Sigmoid colon (tissue), 7 donors: Measurements from ENCODE around the gene NRG2. TPM values are rescaled to one million over a fixed set of nuclear protein-coding genes. Genes with fewer than 3 reads are reported as not detected.

Experiments
- DNase-seq: peaks from one replicate; pipeline ENCODE4 v3.0.0-alpha.2; 2019
- H3K27ac ChIP-seq, 4 donors: fragments of 200-600 bp; sonication (generic); one replicate each; pipeline ENCODE4 v1.5.1; 2016 to 2019; ENCODE audit warnings: mild to moderate bottlenecking in 1 of 4
- H3K27me3 ChIP-seq, 3 donors: fragments of 200-600 bp; sonication (generic); one replicate each; pipeline ENCODE4 v1.5.1; 2019; ENCODE audit warnings: mild to moderate bottlenecking in 1 of 3
- H3K36me3 ChIP-seq, 4 donors: fragments of 200-600 bp; sonication (generic); one replicate each; pipeline ENCODE4 v1.5.1; 2016 to 2019
- H3K4me1 ChIP-seq, 4 donors: fragments of 200-600 bp; sonication (generic); one replicate each; pipeline ENCODE4 v1.5.1; 2017 to 2019
- H3K4me3 ChIP-seq, 4 donors: fragments of 200-600 bp; sonication (generic); one replicate each; pipeline ENCODE4 v1.5.1; 2017 to 2019; ENCODE audit warnings: mild to moderate bottlenecking in 2 of 4, moderate library complexity in 1 of 4
- H3K9me3 ChIP-seq, 4 donors: fragments of 200-600 bp in 3 of 4; sonication (generic) in 3 of 4; one replicate each; pipeline versions ENCODE4 v1.5.1 to v1.6.1; 2013 to 2019
- CTCF ChIP-seq, 4 experiments: fragments of 450-650 bp in 3 of 4; fragments of 200-600 bp in 1 of 4; IDR thresholded peaks; one replicate each; pipeline ENCODE4 v1.5.1; 2016 to 2019; ENCODE audit warnings: antibody characterized with exemption in 4 of 4, mild to moderate bottlenecking in 3 of 4, moderate library complexity in 2 of 4
- EP300 ChIP-seq, 4 donors: sonication (generic); formaldehyde crosslinking; IDR thresholded peaks; one replicate each; pipeline ENCODE4 v1.6.1; 2017; ENCODE audit warnings: antibody characterized with exemption in 4 of 4
- POLR2A ChIP-seq, 2 donors: fragments of 450-650 bp; IDR thresholded peaks; one replicate each; pipeline ENCODE4 v1.6.1; 2016; ENCODE audit warnings: antibody characterized with exemption in 2 of 2, mild to moderate bottlenecking in 2 of 2, moderate library complexity in 2 of 2
- POLR2AphosphoS5 ChIP-seq, 4 donors: sonication (generic); formaldehyde crosslinking; IDR thresholded peaks; one replicate each; pipeline ENCODE4 v1.6.1; 2017; ENCODE audit warnings: antibody characterized with exemption in 4 of 4
- WGBS, 2 donors: extraction: QIAGEN DNeasy Blood & Tissue Kit; methylation state at CpG; one replicate each; pipeline ENCODE4 v1.1.7; 2013; 5-methylcytosine and 5-hydroxymethylcytosine counted together
- intact Hi-C: fragments of 100-400 bp; cut with DNase I; formaldehyde crosslinking; loops from one replicate; pipeline ENCODE4 v1.15.1; 2023
- polyA plus RNA-seq, 3 donors: library from polyadenylated mRNA; stranded (reverse); fragments of 200-250 nt; gene quantifications; one replicate each; pipeline ENCODE4 v1.2.3, GENCODE V29; 2013
- total RNA-seq, 4 donors: library from RNA; depleted of rRNA; stranded (reverse); fragments of >200 nt; gene quantifications; one replicate each; pipeline ENCODE4 v1.1.0, GENCODE V29; 2016
- donor health status: healthy with polysubstance abuse.
- donor health status: Bipolar disorder and iron deficiency.
- donor health status: healthy.

NRG2 gene
- total and polyA plus RNA-seq, 7 donors, result 0.80 to 11.9 (median 4.8) TPM; not detected in 2

- TF ChIP-seq POLR2AphosphoS5 (IDR thresholded peaks at IDR 0.05), result no peak
- TF ChIP-seq EP300 (IDR thresholded peaks at IDR 0.05), result no peak
- TF ChIP-seq POLR2A (IDR thresholded peaks at IDR 0.05), result no peak
- TF ChIP-seq CTCF (IDR thresholded peaks at IDR 0.05), result no peak
- intact Hi-C loops, result no loop called here
- no peaks in the 10 kb centered on the region for H3K9me3 ChIP-seq
- no peak overlapping the region for H3K4me3 ChIP-seq
- 68 to 86% methylated on average over 4 of the region's 4 CpGs for WGBS, 2 donors
- H3K36me3 ChIP-seq, result peaks cover 0 to 7% (median 0%) of the 10 kb centered on the region in 4 donors
- H3K27ac ChIP-seq, result no peak overlapping the region
- no peak for DNase-seq
- no peaks in the 10 kb centered on the region for H3K27me3 ChIP-seq
- H3K4me1 ChIP-seq, result no peaks in the 10 kb centered on the region
Measured at GRCh38 chr5:139856714-139857113, 186.4 kb downstream of the NRG2 start.

GRCh38 chr5:139855946-139856540, 187.1 kb downstream of the NRG2 start:
- 85 to 87% methylated on average over 6 of the region's 6 CpGs for WGBS, 2 donors
- no peak overlapping the region for H3K4me3 ChIP-seq
- intact Hi-C loops, result no loop called here

GRCh38 chr5:139855451-139855850, 187.6 kb downstream of the NRG2 start:
- Histone ChIP-seq H3K4me1 (no peaks in the 10 kb centered on the region), H3K36me3 (peaks cover 0 to 13% (median 0%) of the 10 kb centered on the region in 4 donors), H3K4me3 (no peak overlapping the region), H3K27me3 (no peaks in the 10 kb centered on the region), H3K9me3 (no peaks in the 10 kb centered on the region), H3K27ac (no peak overlapping the region)
- WGBS, 2 donors, result 90 to 93% methylated on average over 8 of the region's 8 CpGs
- intact Hi-C loops, result no loop called here
- TF ChIP-seq POLR2A (IDR thresholded peaks at IDR 0.05), result no peak
- no peak for TF ChIP-seq CTCF (IDR thresholded peaks at IDR 0.05)
- TF ChIP-seq EP300 (IDR thresholded peaks at IDR 0.05), result no peak
- no peak for TF ChIP-seq POLR2AphosphoS5 (IDR thresholded peaks at IDR 0.05)
- DNase-seq, result no peak

More at GRCh38 chr5:139855946-139856540, 187.1 kb downstream of the NRG2 start:
- no peaks in the 10 kb centered on the region for H3K4me1 ChIP-seq
- H3K27ac ChIP-seq, result no peak overlapping the region
- H3K9me3 ChIP-seq, result no peaks in the 10 kb centered on the region
- H3K27me3 ChIP-seq, result no peaks in the 10 kb centered on the region
- no peak for TF ChIP-seq CTCF (IDR thresholded peaks at IDR 0.05)
- TF ChIP-seq POLR2A (IDR thresholded peaks at IDR 0.05), result no peak
- peaks cover 0 to 13% (median 0%) of the 10 kb centered on the region in 4 donors for H3K36me3 ChIP-seq
- DNase-seq, result no peak

GRCh38 chr5:139854953-139855352, 188.1 kb downstream of the NRG2 start:
- Histone ChIP-seq H3K27ac (no peak overlapping the region), H3K27me3 (no peaks in the 10 kb centered on the region), H3K9me3 (no peaks in the 10 kb centered on the region), H3K36me3 (peaks cover 0 to 13% (median 0%) of the 10 kb centered on the region in 4 donors), H3K4me1 (no peaks in the 10 kb centered on the region), H3K4me3 (no peak overlapping the region)
- no peak for TF ChIP-seq POLR2AphosphoS5 (IDR thresholded peaks at IDR 0.05)
- no peak for TF ChIP-seq CTCF (IDR thresholded peaks at IDR 0.05)
- TF ChIP-seq EP300 (IDR thresholded peaks at IDR 0.05), result no peak
- TF ChIP-seq POLR2A (IDR thresholded peaks at IDR 0.05), result no peak
- intact Hi-C loops, result no loop called here
- no peak for DNase-seq
- WGBS, 2 donors, result 91 to 92% methylated on average over 5 of the region's 5 CpGs
